Psoas muscle (tissue), 8 donors: ENCODE measurements around the gene MMAB. TPM values are rescaled to one million over a fixed set of nuclear protein-coding genes. Genes with fewer than 3 reads are reported as not detected.

Experiments used
- ATAC-seq, 4 donors: fragments of 200-7000 bp; cut with Tn5 transposase; one replicate each; pipeline ENCODE4 v1.9.1; 2020; ENCODE audit warnings: moderate library complexity in 3 of 4, mild to moderate bottlenecking in 2 of 4
- DNase-seq, 2 donors: peaks; one replicate each; pipeline ENCODE4 v3.0.0-alpha.2; 2020
- H3K27ac ChIP-seq: fragments of 200-600 bp; one replicate; pipeline ENCODE4 v1.8.0; 2022
- H3K27me3 ChIP-seq, 3 donors: fragments of 200-600 bp in 1 of 3; one replicate each; pipeline versions ENCODE4 v1.6.1 to v1.8.0; 2013 to 2022; ENCODE audit warnings: low read length in 2 of 3, mild to moderate bottlenecking in 2 of 3, moderate library complexity in 1 of 3; ENCODE audit not compliant: insufficient read depth in 3 of 3
- H3K36me3 ChIP-seq, 2 donors: fragments of 200-600 bp in 1 of 2; one replicate each; pipeline versions ENCODE4 v1.6.1 to v1.8.0; 2013 to 2022; ENCODE audit warnings: low read depth in 1 of 2, mild to moderate bottlenecking in 1 of 2, moderate library complexity in 1 of 2; ENCODE audit not compliant: insufficient read depth in 1 of 2
- H3K4me1 ChIP-seq: fragments of 200-600 bp; one replicate; pipeline ENCODE4 v1.8.0; 2022
- H3K4me3 ChIP-seq: fragments of 200-600 bp; one replicate; pipeline ENCODE4 v1.8.0; 2022; ENCODE audit warnings: mild to moderate bottlenecking
- H3K9me3 ChIP-seq: fragments of 200-600 bp; one replicate; pipeline ENCODE4 v1.8.0; 2022
- CTCF ChIP-seq: fragments of 200-600 bp; IDR thresholded peaks from one replicate; pipeline ENCODE4 v1.8.0; 2022; ENCODE audit warnings: antibody characterized with exemption
- WGBS, 3 donors: extraction: QIAGEN DNeasy Blood & Tissue Kit; methylation state at CpG; one replicate each; pipeline versions ENCODE4 v1.1.6 to v1.1.7; 2013; 5-methylcytosine and 5-hydroxymethylcytosine counted together
- intact Hi-C, 2 donors: fragments of 100-400 bp; cut with DNase I; formaldehyde crosslinking; loops; one replicate each; pipeline versions ENCODE4 v1.11.0 to v1.14.2; 2022
- polyA plus RNA-seq, 3 donors: library from polyadenylated mRNA; stranded (reverse); fragments of 200-250 nt; gene quantifications; one replicate each; pipeline ENCODE4 v1.2.3, GENCODE V29; 2013
- total RNA-seq, 4 donors: library from RNA; stranded (reverse); fragmentation: NEBNext Ultra II Directional in 2 of 4; extraction: Animal tissue kit (Norgen Biotek cat#: 25700) in 2 of 4; gene quantifications; one replicate each; pipeline versions ENCODE4 v1.2.1 to v1.2.4, GENCODE V29; 2021 to 2023
- donor health status: healthy with polysubstance abuse.
- donor health status: DM: no; HTN: no; CAD: no; lungs with moderate emphysema.
- donor health status: Bipolar disorder and iron deficiency.
- donor health status: healthy.
- donor health status: DM: yes; HTN: yes; CAD: no.
- donor health status: DM: no; HTN: no; CAD: no.
- donor health status: DM: no; HTN: no; CAD: no.
- donor health status: DM: yes; HTN: yes; CAD: no.

MMAB gene
- total and polyA plus RNA-seq, 7 donors, result 17.3 to 43.3 (median 34.1) TPM

DNA sequence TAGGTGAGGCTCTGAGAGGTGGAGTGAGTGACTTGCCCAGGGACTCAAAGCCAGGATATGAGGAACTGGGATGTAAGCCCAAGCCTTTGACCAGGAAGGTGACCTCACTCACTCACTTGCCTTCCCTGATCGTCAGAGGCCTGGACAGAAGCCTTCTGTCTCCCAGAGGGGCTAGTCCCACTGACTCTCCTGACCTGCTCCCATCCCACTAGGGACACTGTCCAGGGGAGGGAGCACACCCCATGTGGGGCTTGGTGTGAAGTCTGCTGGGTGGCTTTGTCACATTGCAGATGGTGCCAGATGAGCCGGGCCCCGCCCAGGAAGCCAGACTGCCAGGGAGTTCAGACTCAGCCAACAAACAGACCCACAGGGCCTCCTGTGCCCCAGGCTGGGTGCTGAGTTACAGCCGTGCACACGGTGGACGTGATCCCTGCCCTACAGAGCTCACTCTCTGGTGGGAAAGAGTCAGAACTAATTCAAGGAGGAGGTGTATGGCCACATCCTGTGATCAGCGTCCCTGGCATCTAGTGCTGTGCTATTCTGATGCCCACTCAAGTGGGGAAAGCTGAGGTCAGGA lies 28.3 kb downstream of the MMAB start:
- Histone ChIP-seq H3K9me3 (no peaks in the 10 kb centered on the region), H3K4me1 (peaks cover 7% of the 10 kb centered on the region), H3K36me3 (peaks cover 0 to 5% of the 10 kb centered on the region in 2 donors), H3K27ac (peak overlapping the region; percentile 38), H3K4me3 (no peak overlapping the region), H3K27me3 (peaks cover 0 to 24% (median 12%) of the 10 kb centered on the region in 3 donors)
- ATAC-seq (peak; percentile 56 to 81 (median 75)), DNase-seq (no peak)
- no peak for TF ChIP-seq CTCF
- WGBS, 3 donors, result 12 to 22% (median 17%) methylated on average over 7 of the region's 7 CpGs
- intact Hi-C loops, result no loop called here

DNA sequence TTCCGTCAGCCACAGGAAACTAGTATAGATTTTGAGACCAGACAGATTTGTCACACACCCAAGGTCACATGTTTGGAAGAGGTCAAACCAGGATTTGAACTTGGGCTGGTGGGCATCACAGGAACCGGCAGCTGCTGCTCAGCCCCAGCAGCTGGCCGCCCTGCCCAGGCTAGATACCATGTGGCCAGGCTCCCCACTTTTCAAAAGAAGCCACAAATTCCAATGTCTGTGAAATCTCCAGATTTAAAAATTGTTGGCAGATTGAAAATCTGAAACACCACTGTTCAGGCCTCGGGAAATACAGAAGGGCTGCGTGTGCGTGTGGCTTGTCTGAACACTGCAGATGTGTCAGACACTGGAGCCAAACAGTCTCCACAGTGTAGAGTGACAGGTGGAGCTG lies 30.4 kb downstream of the MMAB start:
- 65 to 74% (median 70%) methylated on average over 6 of the region's 6 CpGs for WGBS, 3 donors
- Histone ChIP-seq H3K27ac (no peak overlapping the region), H3K4me1 (peaks cover 7% of the 10 kb centered on the region), H3K4me3 (no peak overlapping the region), H3K27me3 (peaks cover 0 to 2% (median 0%) of the 10 kb centered on the region in 3 donors), H3K9me3 (no peaks in the 10 kb centered on the region), H3K36me3 (peaks cover 0 to 26% of the 10 kb centered on the region in 2 donors)
- no peak for TF ChIP-seq CTCF
- ATAC-seq (no peak), DNase-seq (no peak)
- intact Hi-C loops, result no loop called here

DNA sequence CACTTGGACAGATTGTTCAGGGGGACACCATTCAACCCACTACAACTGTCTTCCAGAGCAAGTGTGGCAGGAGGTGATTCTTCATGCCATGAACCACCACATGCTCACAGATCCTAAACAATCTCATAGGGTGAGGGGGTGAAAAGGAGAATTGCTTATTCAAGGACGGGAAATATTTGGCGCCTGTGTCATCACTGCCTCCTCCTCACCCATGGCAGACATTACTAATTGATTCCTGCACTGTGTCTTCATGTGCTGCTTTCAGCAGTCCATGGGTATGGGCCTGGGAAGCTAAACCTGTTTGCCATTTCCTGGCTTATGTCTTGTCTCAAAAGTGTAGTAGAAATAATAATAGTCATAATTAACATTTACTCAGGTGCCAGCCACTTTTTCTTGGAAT lies 31.3 kb downstream of the MMAB start:
- 81 to 97% (median 89%) methylated on average over 2 of the region's 2 CpGs for WGBS, 3 donors
- no peak for DNase-seq
- Histone ChIP-seq H3K4me3 (no peak overlapping the region), H3K4me1 (peaks cover 7% of the 10 kb centered on the region), H3K27me3 (no peaks in the 10 kb centered on the region), H3K9me3 (no peaks in the 10 kb centered on the region), H3K36me3 (peaks cover 0 to 34% of the 10 kb centered on the region in 2 donors), H3K27ac (no peak overlapping the region)
- no peak for ATAC-seq
- TF ChIP-seq CTCF, result no peak
- intact Hi-C loops, result no loop called here

GRCh38 chr12:109541413-109541726 lies 31.9 kb downstream of the MMAB start:
- no peak for TF ChIP-seq CTCF
- no peaks in the 10 kb centered on the region for H3K27me3 ChIP-seq
- intact Hi-C loops, result no loop called here
- peaks cover 0 to 41% of the 10 kb centered on the region in 2 donors for H3K36me3 ChIP-seq
- H3K27ac ChIP-seq, result no peak overlapping the region
- 55 to 61% (median 60%) methylated on average over 4 of the region's 4 CpGs for WGBS, 3 donors
- H3K4me3 ChIP-seq, result no peak overlapping the region
- no peaks in the 10 kb centered on the region for H3K9me3 ChIP-seq
- peaks cover 7% of the 10 kb centered on the region for H3K4me1 ChIP-seq
- ATAC-seq (no peak), DNase-seq (no peak)
